Measurements from ENCODE around the gene CHGA.

- no peak for TF ChIP-seq CTCF (IDR thresholded peaks at IDR 0.05; ENCODE audit: borderline replicate concordance, extremely low read depth, low read length, poor library complexity, severe bottlenecking)
- TF ChIP-seq EZH2 (IDR thresholded peaks at IDR 0.05; ENCODE audit: borderline replicate concordance, low read depth, low read length, severe bottlenecking), result no peak
Observed at GRCh38 chr14:92967346-92967926, 44.5 kb downstream of the CHGA start.

Data from DND-41 (cell line).